Right lobe of liver (tissue), 4 donors: ENCODE data around the gene IP6K3.

Experiments used
- POLR2A ChIP-seq: fragments of 450-650 bp; IDR thresholded peaks from one replicate; pipeline ENCODE4 v1.6.1; 2017; ENCODE audit warnings: antibody characterized with exemption, mild to moderate bottlenecking
- TF ChIP-seq, protein P1 (sequence below), 4 donors: fragments of 200-600 bp in 3 of 4; fragments of 450-650 bp in 1 of 4; IDR thresholded peaks; one replicate each; pipeline versions ENCODE4 v1.5.1 to v1.8.0; 2016 to 2022; ENCODE audit warnings: antibody characterized with exemption in 4 of 4, mild to moderate bottlenecking in 2 of 4
- donor health status: DM: no; HTN: no; CAD: no.
- donor health status: DM: no; HTN: no; CAD: no.
- donor health status: DM: no; HTN: yes; CAD: no.

DNA sequence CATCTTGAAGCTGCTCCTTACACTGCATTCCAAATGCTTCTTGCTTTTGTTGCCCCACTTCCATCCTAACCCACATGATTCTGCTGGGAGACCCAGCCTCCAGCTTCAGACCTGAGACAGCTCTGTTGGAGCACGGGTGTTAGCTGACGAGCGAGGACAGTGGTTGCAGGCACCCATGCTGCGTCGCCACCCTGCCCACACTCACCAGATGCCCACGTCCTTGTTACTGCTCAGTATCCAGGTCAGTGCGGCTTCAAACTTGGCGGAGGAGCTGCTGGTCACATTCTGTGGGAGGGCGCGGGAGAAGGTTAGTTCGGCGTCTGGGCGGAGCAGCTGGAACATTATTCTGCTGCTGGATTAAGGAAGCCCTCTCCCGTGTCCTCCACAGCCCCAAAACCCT lies 33.2 kb upstream of the IP6K3 start:
- TF ChIP-seq, protein P1, sequence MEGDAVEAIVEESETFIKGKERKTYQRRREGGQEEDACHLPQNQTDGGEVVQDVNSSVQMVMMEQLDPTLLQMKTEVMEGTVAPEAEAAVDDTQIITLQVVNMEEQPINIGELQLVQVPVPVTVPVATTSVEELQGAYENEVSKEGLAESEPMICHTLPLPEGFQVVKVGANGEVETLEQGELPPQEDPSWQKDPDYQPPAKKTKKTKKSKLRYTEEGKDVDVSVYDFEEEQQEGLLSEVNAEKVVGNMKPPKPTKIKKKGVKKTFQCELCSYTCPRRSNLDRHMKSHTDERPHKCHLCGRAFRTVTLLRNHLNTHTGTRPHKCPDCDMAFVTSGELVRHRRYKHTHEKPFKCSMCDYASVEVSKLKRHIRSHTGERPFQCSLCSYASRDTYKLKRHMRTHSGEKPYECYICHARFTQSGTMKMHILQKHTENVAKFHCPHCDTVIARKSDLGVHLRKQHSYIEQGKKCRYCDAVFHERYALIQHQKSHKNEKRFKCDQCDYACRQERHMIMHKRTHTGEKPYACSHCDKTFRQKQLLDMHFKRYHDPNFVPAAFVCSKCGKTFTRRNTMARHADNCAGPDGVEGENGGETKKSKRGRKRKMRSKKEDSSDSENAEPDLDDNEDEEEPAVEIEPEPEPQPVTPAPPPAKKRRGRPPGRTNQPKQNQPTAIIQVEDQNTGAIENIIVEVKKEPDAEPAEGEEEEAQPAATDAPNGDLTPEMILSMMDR (IDR thresholded peaks at IDR 0.05), result no peak
- TF ChIP-seq POLR2A, result no peak
